Measurements from ENCODE around the gene CAMTA1.
A peak's percentile ranks its signal among the peaks of the same experiment; 100 is the strongest.

CAMTA1 gene

DNA sequence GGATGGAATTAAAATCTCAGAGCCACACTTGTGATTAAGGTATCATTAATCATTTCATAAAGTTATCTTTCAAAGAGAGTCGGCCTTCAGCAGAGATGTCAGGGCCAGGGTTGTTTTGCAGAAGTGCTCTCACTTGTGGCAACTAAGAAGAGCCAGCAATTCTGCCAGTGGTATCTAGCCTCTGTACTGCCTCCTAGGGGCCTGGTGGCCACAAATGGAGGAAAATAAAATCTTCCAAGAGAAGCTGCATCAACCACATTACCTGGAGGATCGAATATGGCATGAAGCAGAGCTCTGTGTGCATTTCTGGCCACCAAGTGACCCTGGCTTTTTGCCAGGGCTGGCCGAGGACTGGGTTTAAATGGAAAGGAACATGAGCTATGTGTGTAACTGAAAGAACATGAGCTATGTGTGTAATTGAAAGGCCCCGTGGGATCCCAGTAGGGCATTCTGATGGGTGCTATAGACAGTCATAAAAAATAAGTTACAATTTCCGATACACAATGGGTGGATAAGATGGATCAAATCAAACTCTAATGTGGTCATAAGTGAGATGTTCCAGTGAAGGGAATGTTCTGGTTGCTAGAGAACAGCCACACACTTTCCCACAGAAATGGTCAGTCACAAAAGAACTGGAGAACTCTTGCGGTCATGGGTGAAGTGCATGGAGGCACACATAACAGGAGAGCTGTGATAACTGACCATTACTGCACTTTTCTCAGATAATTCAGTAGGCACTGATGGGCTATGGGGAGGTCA lies 335.8 kb downstream of the CAMTA1 start:
- DNase-seq (ENCODE audit: extremely low spot score) = peak; percentile 26
- POLR2A ChIA-PET = no interaction called here
- no peak for TF ChIP-seq FOXM1 (IDR thresholded peaks at IDR 0.05; ENCODE audit: borderline replicate concordance)
- no peak for TF ChIP-seq FOXA1 (IDR thresholded peaks at IDR 0.05)
- no peak for TF ChIP-seq NFRKB (IDR thresholded peaks at IDR 0.05)
- TF ChIP-seq, protein P1, sequence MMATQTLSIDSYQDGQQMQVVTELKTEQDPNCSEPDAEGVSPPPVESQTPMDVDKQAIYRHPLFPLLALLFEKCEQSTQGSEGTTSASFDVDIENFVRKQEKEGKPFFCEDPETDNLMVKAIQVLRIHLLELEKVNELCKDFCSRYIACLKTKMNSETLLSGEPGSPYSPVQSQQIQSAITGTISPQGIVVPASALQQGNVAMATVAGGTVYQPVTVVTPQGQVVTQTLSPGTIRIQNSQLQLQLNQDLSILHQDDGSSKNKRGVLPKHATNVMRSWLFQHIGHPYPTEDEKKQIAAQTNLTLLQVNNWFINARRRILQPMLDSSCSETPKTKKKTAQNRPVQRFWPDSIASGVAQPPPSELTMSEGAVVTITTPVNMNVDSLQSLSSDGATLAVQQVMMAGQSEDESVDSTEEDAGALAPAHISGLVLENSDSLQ (IDR thresholded peaks at IDR 0.05) = no peak
- CTCF ChIA-PET = interaction anchor here (0.6 to 1.0 kb wide), 4 partner anchors 8 to 22 kb away, joined by 3 to 4 read pairs (median 3); no protein-coding TSS in a partner anchor

DNA sequence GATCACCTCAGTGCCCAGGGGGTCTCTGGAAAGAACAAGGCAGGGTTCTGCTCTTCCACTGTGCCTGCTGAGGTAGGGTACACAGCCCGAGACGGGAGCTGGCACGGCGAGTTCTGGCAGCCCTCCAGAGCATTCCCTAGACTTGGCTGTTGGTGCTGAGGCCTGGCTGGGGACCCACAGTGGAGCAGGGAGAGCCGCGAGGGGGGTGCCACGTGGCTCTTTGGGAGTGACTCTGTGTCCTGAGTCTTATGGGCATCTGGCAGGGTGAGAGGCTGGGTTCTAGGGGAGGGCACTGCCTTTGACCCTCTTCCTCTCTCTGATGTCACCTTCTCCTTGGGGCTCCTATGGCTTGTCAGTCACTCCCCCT lies 336.4 kb downstream of the CAMTA1 start:
- DNase-seq (ENCODE audit: extremely low spot score) = no peak
- ChIA-PET CTCF (interaction anchor here (0.6 to 0.7 kb wide), 2 partner anchors 7 to 22 kb away, joined by 3 read pairs; no protein-coding TSS in a partner anchor), POLR2A (no interaction called here)
- TF ChIP-seq ZNF384 (IDR thresholded peaks at IDR 0.05) (no peak), SUZ12 (IDR thresholded peaks at IDR 0.05) (no peak), L3MBTL2 (conservative IDR thresholded peaks at IDR 0.05) (no peak), ARNT (IDR thresholded peaks at IDR 0.05) (no peak), HDGF (IDR thresholded peaks at IDR 0.05; ENCODE audit: borderline replicate concordance) (no peak), LEF1 (IDR thresholded peaks at IDR 0.05; ENCODE audit: borderline replicate concordance) (no peak), CTBP1 (IDR thresholded peaks at IDR 0.05; ENCODE audit: borderline replicate concordance) (no peak), FOXA1 (IDR thresholded peaks at IDR 0.05) (no peak), NFRKB (IDR thresholded peaks at IDR 0.05) (no peak), FOXK2 (IDR thresholded peaks at IDR 0.05) (no peak), SP1 (IDR thresholded peaks at IDR 0.05) (no peak), BHLHE40 (IDR thresholded peaks at IDR 0.05; ENCODE audit: borderline replicate concordance) (no peak), FOXM1 (IDR thresholded peaks at IDR 0.05; ENCODE audit: borderline replicate concordance) (no peak), ELF4 (IDR thresholded peaks at IDR 0.05) (no peak), TARDBP (IDR thresholded peaks at IDR 0.05) (no peak)
- TF ChIP-seq, protein P1 (IDR thresholded peaks at IDR 0.05) = no peak

DNA sequence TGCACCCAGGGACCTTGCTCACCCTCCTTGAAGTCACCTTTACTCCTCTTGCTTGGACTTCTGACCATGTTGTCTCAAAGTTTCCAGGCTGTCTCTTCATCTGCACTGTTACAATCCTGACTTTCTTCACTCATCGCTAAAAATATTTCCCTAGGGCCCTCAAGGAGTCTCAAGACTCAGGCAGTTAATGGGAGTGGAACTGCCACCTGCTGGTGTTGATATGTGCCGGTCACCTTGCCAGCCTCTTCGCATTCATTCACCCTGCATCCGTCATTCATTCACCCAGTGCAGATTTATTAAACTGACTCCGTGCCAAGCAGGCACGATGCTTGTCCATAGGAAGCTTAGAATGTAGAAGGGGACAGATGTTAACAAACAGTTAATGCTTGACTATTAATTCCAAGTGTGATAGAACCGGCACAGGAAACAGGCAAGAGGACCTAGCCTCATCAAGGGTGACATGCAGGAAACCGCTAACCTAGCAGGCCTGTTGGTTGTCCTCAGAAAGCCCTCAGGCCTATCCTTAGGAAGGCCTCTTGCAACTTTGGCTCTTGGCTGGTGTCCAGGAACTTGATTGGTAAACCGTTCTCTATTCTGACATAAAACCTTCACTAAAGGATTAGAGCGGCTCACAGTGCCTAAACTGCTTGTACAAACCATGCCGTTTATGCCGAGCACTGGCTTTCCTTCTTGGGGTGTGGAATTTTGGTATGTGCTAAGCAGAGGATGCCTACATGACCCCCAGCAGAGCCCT lies 342.2 kb downstream of the CAMTA1 start:
- POLR2A ChIA-PET = no interaction called here
- DNase-seq (ENCODE audit: extremely low spot score) = no peak
- CTCF ChIA-PET = interaction anchor here (0.7 kb wide), 1 partner anchor 12 kb away, joined by 3 read pairs; no protein-coding TSS in a partner anchor
- TF ChIP-seq LEF1 (IDR thresholded peaks at IDR 0.05; ENCODE audit: borderline replicate concordance) (no peak), FOXA1 (IDR thresholded peaks at IDR 0.05) (no peak), TARDBP (IDR thresholded peaks at IDR 0.05) (no peak), SP1 (IDR thresholded peaks at IDR 0.05) (no peak), FOXM1 (IDR thresholded peaks at IDR 0.05; ENCODE audit: borderline replicate concordance) (no peak), HDGF (IDR thresholded peaks at IDR 0.05; ENCODE audit: borderline replicate concordance) (no peak)

DNA sequence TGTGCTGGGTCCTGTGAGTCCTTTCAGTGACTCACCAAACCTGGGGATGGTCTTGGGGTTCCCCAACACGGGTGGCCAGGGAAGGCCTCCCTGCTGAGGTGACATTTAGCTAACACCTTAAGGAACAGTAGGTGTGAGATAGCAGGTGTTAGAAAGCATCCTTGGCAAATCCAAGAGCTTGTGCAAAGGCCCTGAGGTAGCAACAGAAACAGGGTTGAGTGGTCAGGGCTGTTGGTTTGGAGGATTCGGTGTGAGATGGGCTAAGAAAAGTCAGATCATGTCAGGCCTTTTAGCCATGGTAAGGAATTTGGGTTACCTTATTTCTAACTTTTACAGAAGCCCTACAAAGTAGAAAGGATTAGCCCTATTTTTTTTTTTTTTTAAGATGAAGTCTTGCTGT lies 343.0 kb downstream of the CAMTA1 start:
- TF ChIP-seq NFRKB (IDR thresholded peaks at IDR 0.05) (no peak), FOXM1 (IDR thresholded peaks at IDR 0.05; ENCODE audit: borderline replicate concordance) (no peak), TARDBP (IDR thresholded peaks at IDR 0.05) (no peak), CTBP1 (IDR thresholded peaks at IDR 0.05; ENCODE audit: borderline replicate concordance) (no peak), SP1 (IDR thresholded peaks at IDR 0.05) (no peak), ZNF384 (IDR thresholded peaks at IDR 0.05) (no peak), ARNT (IDR thresholded peaks at IDR 0.05) (no peak), FOXA1 (IDR thresholded peaks at IDR 0.05) (no peak), BHLHE40 (IDR thresholded peaks at IDR 0.05; ENCODE audit: borderline replicate concordance) (no peak), ELF4 (IDR thresholded peaks at IDR 0.05) (no peak), FOXK2 (IDR thresholded peaks at IDR 0.05) (no peak), LEF1 (IDR thresholded peaks at IDR 0.05; ENCODE audit: borderline replicate concordance) (no peak), HDGF (IDR thresholded peaks at IDR 0.05; ENCODE audit: borderline replicate concordance) (no peak), L3MBTL2 (conservative IDR thresholded peaks at IDR 0.05) (no peak)
- ChIA-PET POLR2A (no interaction called here), CTCF (interaction anchor here (0.7 to 1.5 kb wide), 2 partner anchors 7 to 11 kb away, joined by 3 read pairs; no protein-coding TSS in a partner anchor)
- DNase-seq (ENCODE audit: extremely low spot score) = no peak

DNA sequence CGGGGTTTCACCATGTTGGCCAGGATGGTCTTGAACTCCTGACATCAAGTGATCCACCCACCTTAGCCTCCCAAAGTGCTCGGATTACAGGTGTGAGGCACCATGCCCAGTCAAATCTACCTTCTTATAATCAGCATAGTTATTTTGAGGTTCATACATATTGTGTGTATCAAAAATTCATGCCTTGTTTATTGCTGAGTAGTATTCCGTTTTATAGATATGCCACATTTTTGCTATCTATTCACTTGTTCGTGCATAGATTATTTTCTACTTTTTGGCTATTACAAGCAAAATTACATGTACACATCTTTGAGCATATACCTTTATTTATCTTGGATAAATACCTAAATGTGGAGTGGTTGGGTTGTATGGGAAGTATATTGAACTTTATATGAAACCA lies 344.9 kb downstream of the CAMTA1 start:
- CTCF ChIA-PET = no interaction called here
- POLR2A ChIA-PET = no interaction called here

More for the DNA sequence above, 344.9 kb downstream of the CAMTA1 start:
- TF ChIP-seq SUZ12 (IDR thresholded peaks at IDR 0.05) (no peak), FOXK2 (IDR thresholded peaks at IDR 0.05) (no peak), ELF4 (IDR thresholded peaks at IDR 0.05) (no peak), SP1 (IDR thresholded peaks at IDR 0.05) (no peak), FOXM1 (IDR thresholded peaks at IDR 0.05; ENCODE audit: borderline replicate concordance) (no peak), BHLHE40 (IDR thresholded peaks at IDR 0.05; ENCODE audit: borderline replicate concordance) (no peak), L3MBTL2 (conservative IDR thresholded peaks at IDR 0.05) (no peak), CTBP1 (IDR thresholded peaks at IDR 0.05; ENCODE audit: borderline replicate concordance) (no peak), TARDBP (IDR thresholded peaks at IDR 0.05) (no peak), ZNF384 (IDR thresholded peaks at IDR 0.05) (no peak), NFRKB (IDR thresholded peaks at IDR 0.05) (no peak), FOXA1 (IDR thresholded peaks at IDR 0.05) (no peak), LEF1 (IDR thresholded peaks at IDR 0.05; ENCODE audit: borderline replicate concordance) (no peak), HDGF (IDR thresholded peaks at IDR 0.05; ENCODE audit: borderline replicate concordance) (no peak), ARNT (IDR thresholded peaks at IDR 0.05) (no peak)
- TF ChIP-seq, protein P1 (IDR thresholded peaks at IDR 0.05) = no peak
- no peak for DNase-seq (ENCODE audit: extremely low spot score)
